Fibroblast of skin of left biceps (primary cell): ENCODE measurements around the gene ITSN2.

Source experiments
- DNase-seq, 2 experiments: peaks; one replicate each; pipeline ENCODE4 v3.0.0-alpha.2; 2013; ENCODE audit warnings: low read depth in 2 of 2

ITSN2 gene

GRCh38 chr2:24269265-24269664, 91.1 kb downstream of the ITSN2 start:
- no peak for DNase-seq

- no peak for DNase-seq
Measured at GRCh38 chr2:24265212-24265611, 95.1 kb downstream of the ITSN2 start.

GRCh38 chr2:24262421-24262970, 97.8 kb downstream of the ITSN2 start:
- peak; percentile 49 for DNase-seq

- DNase-seq, result no peak
Measured at GRCh38 chr2:24261441-24261840, 98.9 kb downstream of the ITSN2 start.

- DNase-seq, result no peak
Measured at GRCh38 chr2:24259316-24259715, 101.0 kb downstream of the ITSN2 start.

GRCh38 chr2:24258718-24259117, 101.6 kb downstream of the ITSN2 start:
- DNase-seq, result no peak

GRCh38 chr2:24253303-24253919, 106.9 kb downstream of the ITSN2 start:
- no peak for DNase-seq

- DNase-seq, result no peak
Measured at GRCh38 chr2:24247592-24247991, 112.7 kb downstream of the ITSN2 start.

GRCh38 chr2:24247164-24247563, 113.2 kb downstream of the ITSN2 start:
- DNase-seq, result no peak

GRCh38 chr2:24245986-24246776, 114.2 kb downstream of the ITSN2 start:
- no peak for DNase-seq

GRCh38 chr2:24241528-24241927, 118.8 kb downstream of the ITSN2 start:
- DNase-seq, result no peak

- DNase-seq, result no peak
Measured at GRCh38 chr2:24239553-24239952, 120.8 kb downstream of the ITSN2 start.

- DNase-seq, result no peak
Measured at GRCh38 chr2:24238158-24238557, 122.2 kb downstream of the ITSN2 start.

GRCh38 chr2:24237313-24237712, 123.0 kb downstream of the ITSN2 start:
- no peak for DNase-seq

GRCh38 chr2:24233321-24233720, 127.0 kb downstream of the ITSN2 start:
- DNase-seq, result no peak

GRCh38 chr2:24231461-24231881, 128.9 kb downstream of the ITSN2 start:
- peak in 1 of 2 experiments; percentile 2 for DNase-seq

- DNase-seq, result no peak
Measured at GRCh38 chr2:24228470-24228869, 131.9 kb downstream of the ITSN2 start.

- DNase-seq, result no peak
Measured at GRCh38 chr2:24225499-24226242, 134.7 kb downstream of the ITSN2 start.

GRCh38 chr2:24222946-24223345, 137.4 kb downstream of the ITSN2 start:
- no peak for DNase-seq

GRCh38 chr2:24221343-24222050, 138.8 kb downstream of the ITSN2 start:
- no peak for DNase-seq

GRCh38 chr2:24220554-24221291, 139.6 kb downstream of the ITSN2 start:
- no peak for DNase-seq
